ENCODE data around the gene NLGN1.

The NLGN1 gene

GRCh38 chr3:173739726-173740125 is 342.2 kb downstream of the NLGN1 start:
- TF ChIP-seq CTCF (IDR thresholded peaks at IDR 0.05; ENCODE audit: borderline replicate concordance, insufficient read depth, low read depth, low read length) = no peak
- no peak overlapping the region for H3K4me3 ChIP-seq (ENCODE audit: low read depth, low read length)

GRCh38 chr3:173742491-173742890 is 344.9 kb downstream of the NLGN1 start:
- no peak overlapping the region for H3K4me3 ChIP-seq (ENCODE audit: low read depth, low read length)
- no peak for TF ChIP-seq CTCF (IDR thresholded peaks at IDR 0.05; ENCODE audit: borderline replicate concordance, insufficient read depth, low read depth, low read length)

GRCh38 chr3:173743111-173743510 is 345.6 kb downstream of the NLGN1 start:
- H3K4me3 ChIP-seq (ENCODE audit: low read depth, low read length) = no peak overlapping the region

GRCh38 chr3:173743516-173743915 is 346.0 kb downstream of the NLGN1 start:
- H3K4me3 ChIP-seq (ENCODE audit: low read depth, low read length) = no peak overlapping the region

More at GRCh38 chr3:173743111-173743510, 345.6 kb downstream of the NLGN1 start:
- no peak for TF ChIP-seq CTCF (IDR thresholded peaks at IDR 0.05; ENCODE audit: borderline replicate concordance, insufficient read depth, low read depth, low read length)

GRCh38 chr3:173744479-173744878 is 346.9 kb downstream of the NLGN1 start:
- no peak overlapping the region for H3K4me3 ChIP-seq (ENCODE audit: low read depth, low read length)
- TF ChIP-seq CTCF (IDR thresholded peaks at IDR 0.05; ENCODE audit: borderline replicate concordance, insufficient read depth, low read depth, low read length) = no peak

More at GRCh38 chr3:173743516-173743915, 346.0 kb downstream of the NLGN1 start:
- no peak for TF ChIP-seq CTCF (IDR thresholded peaks at IDR 0.05; ENCODE audit: borderline replicate concordance, insufficient read depth, low read depth, low read length)

GRCh38 chr3:173744895-173745294 is 347.4 kb downstream of the NLGN1 start:
- no peak overlapping the region for H3K4me3 ChIP-seq (ENCODE audit: low read depth, low read length)
- no peak for TF ChIP-seq CTCF (IDR thresholded peaks at IDR 0.05; ENCODE audit: borderline replicate concordance, insufficient read depth, low read depth, low read length)

- TF ChIP-seq CTCF (IDR thresholded peaks at IDR 0.05; ENCODE audit: borderline replicate concordance, insufficient read depth, low read depth, low read length) = no peak
- H3K4me3 ChIP-seq (ENCODE audit: low read depth, low read length) = no peak overlapping the region
Measured at GRCh38 chr3:173745952-173746682, 348.6 kb downstream of the NLGN1 start.

Data from GM12875 (cell line).